Adipocyte (in vitro differentiated cells): Measurements from ENCODE around the gene KIAA1755.

ENCODE experiments used
- DNase-seq: peaks from one replicate; pipeline ENCODE4 v3.0.0-alpha.2; 2015; ENCODE audit warnings: low read depth
- H3K27me3 ChIP-seq: replicated peaks from 2 replicates; pipeline ENCODE4 v1.7.0; 2013; ENCODE audit warnings: mild to moderate bottlenecking, low read length, moderate library complexity; ENCODE audit not compliant: control insufficient read depth, insufficient read depth
- H3K36me3 ChIP-seq: 2 replicates; pipeline ENCODE4 v1.7.0; 2013; ENCODE audit warnings: low read length, mild to moderate bottlenecking, moderate library complexity; ENCODE audit not compliant: control insufficient read depth, insufficient read depth, severe bottlenecking
- H3K4me1 ChIP-seq: 2 replicates; pipeline ENCODE4 v1.7.0; 2013; ENCODE audit warnings: mild to moderate bottlenecking, low read length, moderate library complexity; ENCODE audit not compliant: control insufficient read depth, insufficient read depth
- H3K4me3 ChIP-seq: 2 replicates; pipeline ENCODE4 v1.7.0; 2013; ENCODE audit warnings: mild to moderate bottlenecking, low read length, moderate library complexity
- H3K9ac ChIP-seq: 2 replicates; pipeline ENCODE4 v1.7.0; 2013; ENCODE audit warnings: mild to moderate bottlenecking, low read length, moderate library complexity
- H3K9me3 ChIP-seq: 2 replicates; pipeline ENCODE4 v1.7.0; 2013; ENCODE audit warnings: mild to moderate bottlenecking, low read length, moderate library complexity; ENCODE audit not compliant: control insufficient read depth

KIAA1755 gene

GRCh38 chr20:38171675-38172043 lies 88.9 kb downstream of the KIAA1755 start:
- H3K9me3 ChIP-seq: no peaks in the 10 kb centered on the region
- H3K4me3 ChIP-seq: no peak overlapping the region
- no peak overlapping the region for H3K9ac ChIP-seq
- H3K4me1 ChIP-seq: peaks cover 35% of the 10 kb centered on the region
- no peaks in the 10 kb centered on the region for H3K36me3 ChIP-seq
- no peaks in the 10 kb centered on the region for H3K27me3 ChIP-seq
- no peak for DNase-seq

- H3K27me3 ChIP-seq: no peaks in the 10 kb centered on the region
- H3K9me3 ChIP-seq: no peaks in the 10 kb centered on the region
- H3K36me3 ChIP-seq: no peaks in the 10 kb centered on the region
- H3K4me3 ChIP-seq: no peak overlapping the region
- no peak for DNase-seq
- H3K9ac ChIP-seq: no peak overlapping the region
- peaks cover 35% of the 10 kb centered on the region for H3K4me1 ChIP-seq
Measured at GRCh38 chr20:38170826-38171674, 89.5 kb downstream of the KIAA1755 start.

- Histone ChIP-seq H3K27me3 (no peaks in the 10 kb centered on the region), H3K36me3 (no peaks in the 10 kb centered on the region), H3K9ac (no peak overlapping the region), H3K4me1 (peaks cover 38% of the 10 kb centered on the region), H3K4me3 (no peak overlapping the region), H3K9me3 (no peaks in the 10 kb centered on the region)
- peak; percentile 41 for DNase-seq
Measured at GRCh38 chr20:38170219-38170825, 90.2 kb downstream of the KIAA1755 start.

GRCh38 chr20:38169636-38170193 lies 90.8 kb downstream of the KIAA1755 start:
- peaks cover 39% of the 10 kb centered on the region for H3K4me1 ChIP-seq
- no peak overlapping the region for H3K4me3 ChIP-seq
- H3K9ac ChIP-seq: no peak overlapping the region
- H3K27me3 ChIP-seq: no peaks in the 10 kb centered on the region
- no peaks in the 10 kb centered on the region for H3K9me3 ChIP-seq
- DNase-seq: no peak
- no peaks in the 10 kb centered on the region for H3K36me3 ChIP-seq

GRCh38 chr20:38168791-38169589 lies 91.5 kb downstream of the KIAA1755 start:
- H3K4me1 ChIP-seq: peaks cover 39% of the 10 kb centered on the region
- DNase-seq: no peak
- no peaks in the 10 kb centered on the region for H3K36me3 ChIP-seq
- H3K9ac ChIP-seq: peak overlapping the region; percentile 5
- no peaks in the 10 kb centered on the region for H3K27me3 ChIP-seq
- no peak overlapping the region for H3K4me3 ChIP-seq
- no peaks in the 10 kb centered on the region for H3K9me3 ChIP-seq

GRCh38 chr20:38167851-38168760 lies 92.4 kb downstream of the KIAA1755 start:
- H3K9ac ChIP-seq: peak overlapping the region; percentile 5
- DNase-seq: peak; percentile 79
- H3K27me3 ChIP-seq: no peaks in the 10 kb centered on the region
- H3K36me3 ChIP-seq: no peaks in the 10 kb centered on the region
- no peaks in the 10 kb centered on the region for H3K9me3 ChIP-seq
- H3K4me1 ChIP-seq: peaks cover 33% of the 10 kb centered on the region
- no peak overlapping the region for H3K4me3 ChIP-seq

- H3K4me1 ChIP-seq: peaks cover 30% of the 10 kb centered on the region
Measured at GRCh38 chr20:38167328-38167850, 93.1 kb downstream of the KIAA1755 start.

GRCh38 chr20:38166703-38167233 lies 93.8 kb downstream of the KIAA1755 start:
- H3K9ac ChIP-seq: no peak overlapping the region
- peaks cover 30% of the 10 kb centered on the region for H3K4me1 ChIP-seq
- no peaks in the 10 kb centered on the region for H3K27me3 ChIP-seq
- H3K9me3 ChIP-seq: no peaks in the 10 kb centered on the region
- no peak for DNase-seq
- H3K4me3 ChIP-seq: no peak overlapping the region
- no peaks in the 10 kb centered on the region for H3K36me3 ChIP-seq

More at GRCh38 chr20:38167328-38167850, 93.1 kb downstream of the KIAA1755 start:
- no peaks in the 10 kb centered on the region for H3K27me3 ChIP-seq
- H3K9ac ChIP-seq: no peak overlapping the region
- H3K4me3 ChIP-seq: no peak overlapping the region
- H3K36me3 ChIP-seq: no peaks in the 10 kb centered on the region
- no peaks in the 10 kb centered on the region for H3K9me3 ChIP-seq
- DNase-seq: no peak

GRCh38 chr20:38165966-38166702 lies 94.4 kb downstream of the KIAA1755 start:
- peak; percentile 56 for DNase-seq
- Histone ChIP-seq H3K9me3 (no peaks in the 10 kb centered on the region), H3K9ac (no peak overlapping the region), H3K36me3 (no peaks in the 10 kb centered on the region), H3K4me3 (no peak overlapping the region), H3K27me3 (no peaks in the 10 kb centered on the region), H3K4me1 (peaks cover 24% of the 10 kb centered on the region)
